T-cell (primary cell): ENCODE data around the gene TTLL12. TPM values are rescaled to one million over a fixed set of nuclear protein-coding genes. Genes with fewer than 3 reads are reported as not detected.
"Not testable (repeated sequence)": the region's sequence is repeated elsewhere in the genome, so short reads cannot be mapped to it uniquely, and the experiment has no call there.

ENCODE experiments used
- ATAC-seq, 4 experiments: fragments of 200-7000 bp in 3 of 4; fragments of 150-1000 bp in 1 of 4; cut with Tn5 transposase; replicated peaks in 1 of 4; 1 replicate in 3 of 4; 2 replicates in 1 of 4; pipeline ENCODE4 v1.10.0; 2021; ENCODE audit warnings: moderate library complexity in 3 of 4, mild to moderate bottlenecking in 2 of 4, moderate number of reproducible peaks in 1 of 4
- CTCF ChIA-PET, 2 donors: fragments of 300-600 bp; sonication (Branson Sonifier 250); formaldehyde crosslinking; loops; one replicate each; lab custom pipeline; 2022; ENCODE audit warnings: antibody characterized with exemption in 2 of 2; lab: Charles Lee
- POLR2A ChIA-PET, 2 donors: fragments of 300-600 bp; sonication (Branson Sonifier 250); formaldehyde crosslinking; loops; one replicate each; lab custom pipeline; 2022; ENCODE audit warnings: antibody characterized with exemption in 2 of 2; lab: Charles Lee
- DNase-seq, 35 experiments: peaks; one replicate each; pipeline versions ENCODE4 v3.0.0 to v3.0.0-alpha.2; 2013 to 2023
- H3K27ac ChIP-seq: one replicate; pipeline ENCODE4 v1.5.1; 2013; ENCODE audit warnings: low read length
- H3K27me3 ChIP-seq, 2 experiments: replicated peaks in 1 of 2; 1 replicate in 1 of 2; 2 replicates in 1 of 2; pipeline versions ENCODE4 v1.6.1 to v1.7.0; 2013; ENCODE audit warnings: low read length in 1 of 2, mixed read lengths in 1 of 2; ENCODE audit not compliant: control insufficient read depth in 2 of 2, insufficient read depth in 2 of 2; ENCODE audit errors: extremely low read depth in 1 of 2
- H3K36me3 ChIP-seq, 2 donors: 1 replicate in 1 of 2; 2 replicates in 1 of 2; pipeline versions ENCODE4 v1.6.1 to v1.7.0; 2013; ENCODE audit warnings: low read length in 1 of 2; ENCODE audit not compliant: control insufficient read depth in 2 of 2, insufficient read depth in 1 of 2; ENCODE audit errors: extremely low read depth in 1 of 2
- H3K4me1 ChIP-seq, 2 experiments: 1 replicate in 1 of 2; 2 replicates in 1 of 2; pipeline versions ENCODE4 v1.6.1 to v1.7.0; 2013; ENCODE audit warnings: low read length in 2 of 2, mixed read lengths in 1 of 2; ENCODE audit not compliant: insufficient read depth in 2 of 2, control insufficient read depth in 1 of 2; ENCODE audit errors: extremely low read depth in 1 of 2
- H3K4me3 ChIP-seq, 2 donors: 1 replicate in 1 of 2; 2 replicates in 1 of 2; pipeline versions ENCODE4 v1.5.1 to v1.7.0; 2013; ENCODE audit warnings: mild to moderate bottlenecking in 2 of 2, low read length in 1 of 2, moderate library complexity in 1 of 2; ENCODE audit not compliant: control insufficient read depth in 1 of 2; ENCODE audit errors: extremely low read depth in 1 of 2
- H3K9me3 ChIP-seq: 2 replicates; pipeline ENCODE4 v1.7.0; 2013
- H3K27ac Mint-ChIP-seq, 2 donors: one replicate each; pipeline ENCODE4 v1.8.0; 2020 to 2021; ENCODE audit warnings: mild to moderate bottlenecking in 2 of 2, mixed read lengths in 2 of 2
- H3K27me3 Mint-ChIP-seq, 2 donors: one replicate each; pipeline ENCODE4 v1.8.0; 2021 to 2022; ENCODE audit warnings: mixed read lengths in 2 of 2
- H3K36me3 Mint-ChIP-seq: one replicate; pipeline ENCODE4 v1.8.0; 2021; ENCODE audit warnings: mixed read lengths
- H3K4me1 Mint-ChIP-seq, 3 donors: one replicate each; pipeline ENCODE4 v1.8.0; 2020 to 2022; ENCODE audit warnings: mixed read lengths in 3 of 3, mild to moderate bottlenecking in 1 of 3
- H3K4me3 Mint-ChIP-seq, 3 donors: one replicate each; pipeline ENCODE4 v1.8.0; 2020 to 2022; ENCODE audit warnings: mild to moderate bottlenecking in 3 of 3, mixed read lengths in 3 of 3, moderate library complexity in 3 of 3
- H3K9me3 Mint-ChIP-seq, 3 donors: one replicate each; pipeline ENCODE4 v1.8.0; 2020 to 2022; ENCODE audit warnings: mixed read lengths in 3 of 3
- WGBS: methylation state at CpG from one replicate; pipeline ENCODE4 v1.1.5; 2013; ENCODE audit warnings: missing lambda C conversion rate; ENCODE audit not compliant: insufficient coverage; 5-methylcytosine and 5-hydroxymethylcytosine counted together
- total RNA-seq, 35 experiments: library from RNA in 6 of 35; stranded (reverse) in 6 of 35; fragments of 120-200 nt in 1 of 35; gene quantifications; one replicate each; pipeline versions ENCODE4 v1.2.1 to v1.2.4 and lab custom pipeline; 2013 to 2026

Gene TTLL12
- total RNA-seq, 5 donors from 2014 or later (not counting 1 experiment from before 2014, with no cell fraction given), result 17.1 to 38.1 (median 33.8) TPM

DNA sequence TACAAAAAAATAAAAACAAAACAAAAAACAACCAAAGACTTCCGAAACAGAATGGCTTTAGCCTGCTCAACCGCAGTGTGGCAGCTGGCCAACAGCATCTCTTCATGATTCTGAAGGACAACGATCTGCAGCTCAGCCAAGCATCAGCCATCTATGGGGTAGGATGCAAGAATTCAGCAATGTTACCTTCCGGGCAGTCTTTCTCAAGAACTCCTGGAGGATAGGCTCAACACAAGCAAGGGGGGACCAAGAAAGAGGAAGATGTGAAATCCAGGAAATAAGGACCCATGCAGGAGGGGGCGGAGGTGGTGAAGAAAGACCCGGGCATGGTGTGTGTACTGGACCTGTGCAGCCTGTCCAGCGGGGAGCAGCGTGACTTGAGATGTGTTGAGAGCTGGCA is 39.1 kb downstream of the TTLL12 start:
- H3K4me1 ChIP-seq, result peaks cover 2 to 32% of the 10 kb centered on the region in 2 experiments
- H3K9me3 ChIP-seq, result no peaks in the 10 kb centered on the region
- 65% methylated on average over 7 of the region's 8 CpGs for WGBS
- H3K4me3 ChIP-seq, result no peak overlapping the region
- peak in 1 of 35 experiments; percentile 15 for DNase-seq
- peaks cover 0 to 9% of the 10 kb centered on the region in 2 experiments for H3K27me3 ChIP-seq
- POLR2A ChIA-PET, result interaction anchor here in 1 of 2 donors (0.6 kb wide), 1 partner anchor 75 kb away, joined by 4 read pairs; no protein-coding TSS in a partner anchor
- H3K27ac Mint-ChIP-seq, result peak overlapping the region; percentile 38 to 86
- no peaks in the 10 kb centered on the region for H3K27me3 Mint-ChIP-seq
- no peaks in the 10 kb centered on the region for H3K9me3 Mint-ChIP-seq
- ATAC-seq, result no peak
- no peaks in the 10 kb centered on the region for H3K36me3 ChIP-seq
- H3K4me1 Mint-ChIP-seq, result peaks cover 23 to 36% (median 28%) of the 10 kb centered on the region in 3 donors
- no peaks in the 10 kb centered on the region for H3K36me3 Mint-ChIP-seq
- H3K27ac ChIP-seq, result no peak overlapping the region
- H3K4me3 Mint-ChIP-seq, result peak overlapping the region in 1 of 3 donors; percentile 54
- CTCF ChIA-PET, result interaction anchor here in 1 of 2 donors (0.8 kb wide), 1 partner anchor 17 kb away, joined by 3 read pairs; no protein-coding TSS in a partner anchor

DNA sequence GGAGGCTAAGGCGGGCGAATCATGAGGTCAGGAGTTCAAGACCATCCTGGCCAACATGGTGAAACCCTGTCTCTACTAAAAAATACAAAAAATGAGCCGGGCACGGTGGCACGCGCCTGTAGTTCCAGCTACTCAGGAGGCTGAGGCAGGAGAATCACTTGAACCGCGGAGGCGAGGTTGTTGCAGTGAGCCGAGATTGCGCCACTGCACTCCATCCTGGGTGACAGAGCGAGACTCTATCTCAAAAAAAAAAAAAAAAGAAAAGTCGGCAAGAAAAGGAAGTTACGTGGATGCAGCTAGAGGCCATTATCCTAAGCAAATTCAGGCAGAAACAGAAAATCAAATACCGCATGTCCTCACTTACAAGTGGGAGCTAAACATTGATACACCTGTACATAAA is 40.6 kb downstream of the TTLL12 start:
- CTCF ChIA-PET, result interaction anchor here in 1 of 2 donors (0.7 kb wide), 1 partner anchor 1369 kb away, joined by 3 read pairs; no protein-coding TSS in a partner anchor
- H3K27me3 ChIP-seq, H3K9me3 ChIP-seq, DNase-seq, H3K4me3 Mint-ChIP-seq, H3K4me3 ChIP-seq, H3K9me3 Mint-ChIP-seq, H3K36me3 ChIP-seq, H3K36me3 Mint-ChIP-seq, POLR2A ChIA-PET, H3K27me3 Mint-ChIP-seq, ATAC-seq, H3K27ac ChIP-seq: not testable (repeated sequence)
- WGBS, result 94% methylated on average over 11 of the region's 15 CpGs
- peak overlapping the region in 1 of 2 donors; percentile 39 for H3K27ac Mint-ChIP-seq
- H3K4me1 ChIP-seq, result peaks cover 3 to 32% of the 10 kb centered on the region in 2 experiments
- peaks cover 24 to 39% (median 32%) of the 10 kb centered on the region in 3 donors for H3K4me1 Mint-ChIP-seq

DNA sequence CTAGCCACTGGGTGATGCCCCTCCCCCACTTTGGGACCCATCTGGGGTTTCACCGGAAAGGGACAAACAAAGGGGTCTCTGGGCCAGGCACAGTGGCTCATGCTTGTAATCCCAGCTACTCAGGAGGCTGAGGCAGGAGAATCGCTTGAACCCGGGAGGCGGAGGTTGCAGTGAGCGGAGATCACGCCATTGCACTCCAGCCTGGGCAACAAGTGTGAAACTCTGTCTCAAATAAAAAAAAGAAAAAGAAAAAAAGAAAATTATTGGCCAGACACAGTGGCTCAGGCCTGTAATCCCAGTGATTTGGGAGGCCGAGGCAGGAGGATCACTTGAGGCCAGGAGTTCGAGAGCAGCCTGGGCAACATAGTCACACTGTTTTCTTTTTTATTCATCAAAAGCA is 41.6 kb downstream of the TTLL12 start:
- CTCF ChIA-PET, result interaction anchor here in 1 of 2 donors (0.6 kb wide), 1 partner anchor 1072 kb away, joined by 3 read pairs; no protein-coding TSS in a partner anchor
- peaks cover 3 to 27% of the 10 kb centered on the region in 2 experiments for H3K4me1 ChIP-seq
- H3K9me3 ChIP-seq, H3K27me3 ChIP-seq, H3K36me3 Mint-ChIP-seq, ATAC-seq, H3K4me3 Mint-ChIP-seq, H3K27me3 Mint-ChIP-seq, H3K27ac Mint-ChIP-seq, DNase-seq, H3K9me3 Mint-ChIP-seq, H3K27ac ChIP-seq, H3K4me3 ChIP-seq, H3K36me3 ChIP-seq: not testable (repeated sequence)
- 98% methylated on average over 5 of the region's 8 CpGs for WGBS
- POLR2A ChIA-PET, result interaction anchor here in 1 of 2 donors (0.7 kb wide), 1 partner anchor 77 kb away, joined by 4 read pairs; no protein-coding TSS in a partner anchor
- peaks cover 22 to 36% (median 34%) of the 10 kb centered on the region in 3 donors for H3K4me1 Mint-ChIP-seq

DNA sequence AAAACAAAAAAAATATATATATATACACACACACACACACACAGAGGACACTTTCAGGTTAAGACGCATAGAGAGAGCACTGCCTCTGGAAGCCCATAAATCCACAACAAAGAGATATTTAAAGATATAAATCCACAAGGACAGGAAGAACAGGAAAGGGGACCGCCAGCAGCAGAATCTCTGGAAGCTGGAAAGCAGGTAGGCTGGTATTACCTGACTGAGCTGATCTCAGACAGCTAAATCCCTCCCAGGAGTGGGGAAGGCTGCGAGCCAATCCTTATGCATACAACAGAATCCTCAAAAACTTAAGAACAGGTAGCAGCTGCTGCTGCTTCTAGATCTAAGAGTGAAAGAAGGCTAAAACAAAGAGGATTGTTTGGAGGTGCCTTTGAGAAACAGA is 42.0 kb downstream of the TTLL12 start:
- Histone ChIP-seq H3K4me1 (peaks cover 3 to 27% of the 10 kb centered on the region in 2 experiments), H3K4me3 (no peak overlapping the region), H3K27ac (no peak overlapping the region), H3K27me3 (peaks cover 0 to 9% of the 10 kb centered on the region in 2 experiments), H3K9me3 (no peaks in the 10 kb centered on the region), H3K36me3 (peaks cover 6% of the 10 kb centered on the region in 2 donors)
- DNase-seq (no peak), ATAC-seq (no peak)
- no peaks in the 10 kb centered on the region for H3K27me3 Mint-ChIP-seq
- no CpG with 5 or more reads among the region's 3 CpGs for WGBS
- H3K4me3 Mint-ChIP-seq, result peak overlapping the region in 1 of 3 donors; percentile 34
- no peak overlapping the region for H3K27ac Mint-ChIP-seq
- ChIA-PET POLR2A (interaction anchor here in 1 of 2 donors (0.7 kb wide), 1 partner anchor 77 kb away, joined by 4 read pairs; no protein-coding TSS in a partner anchor), CTCF (interaction anchor here in 1 of 2 donors (0.7 kb wide), 1 partner anchor 13 kb away, joined by 4 read pairs; no protein-coding TSS in a partner anchor)
- H3K9me3 Mint-ChIP-seq, result no peaks in the 10 kb centered on the region
- peaks cover 10% of the 10 kb centered on the region for H3K36me3 Mint-ChIP-seq
- H3K4me1 Mint-ChIP-seq, result peaks cover 22 to 35% (median 34%) of the 10 kb centered on the region in 3 donors

DNA sequence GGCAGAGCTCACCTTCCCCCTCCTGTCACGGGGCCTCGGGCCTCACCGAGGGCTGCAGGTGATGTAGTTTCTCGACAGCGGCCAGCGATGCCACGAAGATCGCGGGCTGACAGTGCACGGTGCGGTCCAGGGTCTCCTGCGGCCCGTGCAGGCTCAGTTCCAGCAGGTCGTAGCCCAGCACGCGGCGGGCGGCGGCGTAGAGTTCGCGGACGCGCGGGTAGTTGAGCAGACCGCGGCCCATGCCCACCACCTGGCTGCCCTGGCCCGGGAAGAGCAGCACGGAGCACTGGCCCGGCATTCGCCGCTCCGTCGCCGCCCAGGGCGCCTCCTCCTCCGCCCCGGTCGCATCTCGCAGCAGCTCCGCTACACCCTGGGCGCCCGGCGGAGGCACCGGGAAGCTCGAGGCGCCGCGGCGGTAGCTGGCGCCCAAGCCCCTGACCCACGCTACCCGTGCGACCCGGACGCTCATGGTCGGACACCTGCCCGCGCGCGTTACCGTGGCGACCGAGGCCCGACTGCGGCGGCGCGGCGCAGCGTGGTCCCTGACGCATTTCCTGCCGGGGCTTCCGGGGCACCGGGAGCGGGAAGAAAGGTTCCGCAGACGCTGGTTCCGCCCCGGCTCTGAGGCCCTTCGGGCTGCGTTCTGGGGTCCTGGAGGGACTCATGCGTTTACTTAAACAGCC is 43.9 kb downstream of the TTLL12 start, which contains the start of gene MCAT:
Gene MCAT (minus strand): TSS at position 519 of the 683 bp plus-strand sequence. CDS start 50 bp downstream, at position 469.
- Histone ChIP-seq H3K9me3 (no peaks in the 10 kb centered on the region), H3K36me3 (peaks cover 6 to 16% of the 10 kb centered on the region in 2 donors), H3K4me3 (peak within 1 kb of the TSS; percentile 70 to 87), H3K27ac (peak within 1 kb of the TSS; percentile 77), H3K4me1 (peaks cover 3 to 27% of the 10 kb centered on the region in 2 experiments), H3K27me3 (peaks cover 0 to 9% of the 10 kb centered on the region in 2 experiments)
- DNase-seq, result peak; percentile 42 to 85 (median 67)
- ATAC-seq, result peak; percentile 92 to 95 (median 94)
- no peaks in the 10 kb centered on the region for H3K9me3 Mint-ChIP-seq
- H3K4me1 Mint-ChIP-seq, result peaks cover 22 to 33% (median 31%) of the 10 kb centered on the region in 3 donors
- peak within 1 kb of the TSS; percentile 79 to 86 (median 85) for H3K4me3 Mint-ChIP-seq
- CTCF ChIA-PET, result no interaction called here
- WGBS, result under 1% methylated on average over 83 of the region's 83 CpGs
- H3K27me3 Mint-ChIP-seq, result no peaks in the 10 kb centered on the region
- H3K27ac Mint-ChIP-seq, result peak within 1 kb of the TSS; percentile 92 to 93
- peaks cover 21% of the 10 kb centered on the region for H3K36me3 Mint-ChIP-seq
- POLR2A ChIA-PET, result interaction anchor here in 1 of 2 donors (0.6 kb wide), 1 partner anchor 498 kb away, joined by 3 read pairs; no protein-coding TSS in a partner anchor

DNA sequence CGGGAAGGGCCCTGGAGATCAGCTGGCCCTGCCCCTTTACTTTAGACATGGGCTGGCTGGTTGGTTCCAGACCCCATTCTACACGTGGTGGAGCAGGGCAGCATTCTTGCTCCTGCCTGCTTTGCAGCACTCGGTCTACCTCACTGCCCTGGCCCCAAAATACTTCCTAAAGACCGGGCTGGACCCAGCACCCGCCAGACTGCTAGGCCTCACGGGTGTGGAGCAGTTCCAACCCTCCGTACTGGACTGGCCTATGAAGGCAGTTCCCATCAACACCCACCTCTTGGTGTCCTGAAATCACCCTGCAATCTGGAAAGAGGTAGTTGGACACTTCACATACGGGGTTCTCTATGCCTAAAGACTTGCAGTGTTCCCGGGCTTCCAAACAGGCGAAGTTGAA is 50.1 kb downstream of the TTLL12 start:
- ChIA-PET CTCF (no interaction called here), POLR2A (no interaction called here)
- DNase-seq (no peak), ATAC-seq (no peak)
- H3K27me3 ChIP-seq, result no peaks in the 10 kb centered on the region
- peaks cover 0 to 7% of the 10 kb centered on the region in 2 experiments for H3K4me1 ChIP-seq
- peaks cover 27 to 53% of the 10 kb centered on the region in 2 donors for H3K36me3 ChIP-seq
- H3K4me3 Mint-ChIP-seq, result no peak overlapping the region
- H3K27ac Mint-ChIP-seq, result no peak overlapping the region
- peaks cover 40% of the 10 kb centered on the region for H3K36me3 Mint-ChIP-seq
- no peak overlapping the region for H3K27ac ChIP-seq
- H3K9me3 Mint-ChIP-seq, result no peaks in the 10 kb centered on the region
- H3K27me3 Mint-ChIP-seq, result no peaks in the 10 kb centered on the region
- H3K4me1 Mint-ChIP-seq, result peaks cover 4 to 14% (median 13%) of the 10 kb centered on the region in 3 donors
- WGBS, result 85% methylated on average over 9 of the region's 10 CpGs
- no peaks in the 10 kb centered on the region for H3K9me3 ChIP-seq
- H3K4me3 ChIP-seq, result no peak overlapping the region
